Stimulated activated CD8-positive, alpha-beta memory T cell treated with anti-CD3 and anti-CD28 coated beads, Interleukin-4, amount 100 ng/mL, for 48 hours (primary cell): ENCODE results near the gene ABCA10.
A peak's percentile ranks its signal among the peaks of the same experiment; 100 is the strongest.
"Not testable (repeated sequence)": the region's sequence is repeated elsewhere in the genome, so short reads cannot be mapped to it uniquely, and the experiment has no call there.

ENCODE experiments used
- DNase-seq: peaks from one replicate; pipeline ENCODE4 v3.0.0-alpha.2; 2020

The ABCA10 gene, protein sequence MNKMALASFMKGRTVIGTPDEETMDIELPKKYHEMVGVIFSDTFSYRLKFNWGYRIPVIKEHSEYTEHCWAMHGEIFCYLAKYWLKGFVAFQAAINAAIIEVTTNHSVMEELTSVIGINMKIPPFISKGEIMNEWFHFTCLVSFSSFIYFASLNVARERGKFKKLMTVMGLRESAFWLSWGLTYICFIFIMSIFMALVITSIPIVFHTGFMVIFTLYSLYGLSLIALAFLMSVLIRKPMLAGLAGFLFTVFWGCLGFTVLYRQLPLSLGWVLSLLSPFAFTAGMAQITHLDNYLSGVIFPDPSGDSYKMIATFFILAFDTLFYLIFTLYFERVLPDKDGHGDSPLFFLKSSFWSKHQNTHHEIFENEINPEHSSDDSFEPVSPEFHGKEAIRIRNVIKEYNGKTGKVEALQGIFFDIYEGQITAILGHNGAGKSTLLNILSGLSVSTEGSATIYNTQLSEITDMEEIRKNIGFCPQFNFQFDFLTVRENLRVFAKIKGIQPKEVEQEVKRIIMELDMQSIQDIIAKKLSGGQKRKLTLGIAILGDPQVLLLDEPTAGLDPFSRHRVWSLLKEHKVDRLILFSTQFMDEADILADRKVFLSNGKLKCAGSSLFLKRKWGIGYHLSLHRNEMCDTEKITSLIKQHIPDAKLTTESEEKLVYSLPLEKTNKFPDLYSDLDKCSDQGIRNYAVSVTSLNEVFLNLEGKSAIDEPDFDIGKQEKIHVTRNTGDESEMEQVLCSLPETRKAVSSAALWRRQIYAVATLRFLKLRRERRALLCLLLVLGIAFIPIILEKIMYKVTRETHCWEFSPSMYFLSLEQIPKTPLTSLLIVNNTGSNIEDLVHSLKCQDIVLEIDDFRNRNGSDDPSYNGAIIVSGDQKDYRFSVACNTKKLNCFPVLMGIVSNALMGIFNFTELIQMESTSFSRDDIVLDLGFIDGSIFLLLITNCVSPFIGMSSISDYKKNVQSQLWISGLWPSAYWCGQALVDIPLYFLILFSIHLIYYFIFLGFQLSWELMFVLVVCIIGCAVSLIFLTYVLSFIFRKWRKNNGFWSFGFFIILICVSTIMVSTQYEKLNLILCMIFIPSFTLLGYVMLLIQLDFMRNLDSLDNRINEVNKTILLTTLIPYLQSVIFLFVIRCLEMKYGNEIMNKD (N-terminal part only)

DNA sequence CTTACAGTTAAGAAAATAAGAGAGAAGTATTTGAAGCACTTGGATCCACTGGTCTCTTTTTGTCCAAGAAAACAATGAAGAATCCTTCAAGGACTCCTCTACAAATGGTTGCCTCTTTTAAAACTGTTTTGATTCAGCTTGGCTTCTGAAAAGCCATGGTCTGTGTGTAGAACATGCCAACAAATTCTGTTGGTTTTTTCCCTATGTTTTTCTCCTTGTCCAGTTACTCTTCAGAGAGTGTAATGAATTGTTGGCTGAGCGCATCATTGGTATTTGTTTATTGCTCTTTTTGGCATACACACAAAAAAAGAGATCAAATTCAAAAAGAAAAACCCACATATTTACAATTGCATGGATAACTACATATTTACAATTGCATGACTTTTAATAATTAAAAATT is at the start of gene ABCA10:
ABCA10 (minus strand) TSS at position 249 of the 400 bp plus-strand sequence. CDS start 3,466 bp downstream, outside the sequence.
- DNase-seq = no peak

GRCh38 chr17:69276279-69276678 is 47.7 kb upstream of the ABCA10 start:
- not testable (repeated sequence) for DNase-seq

DNA sequence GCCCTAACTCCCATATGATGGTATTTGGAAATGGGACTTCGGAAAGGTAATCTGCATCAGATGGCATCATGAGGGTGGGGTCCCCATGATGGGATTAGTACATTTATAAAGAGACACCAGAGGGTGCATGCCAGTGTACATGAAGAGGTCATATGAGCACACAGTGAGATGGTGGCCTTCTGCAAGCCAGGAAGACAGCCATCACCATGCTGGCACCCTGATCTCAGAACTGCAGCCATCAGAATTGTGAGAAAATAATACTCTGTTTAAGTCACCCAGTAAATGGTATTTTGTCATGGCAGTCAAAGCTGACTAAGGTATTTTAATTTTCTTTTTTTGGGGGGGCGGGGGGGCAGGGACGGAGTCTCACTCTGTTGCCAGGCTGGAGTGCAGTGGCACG is 47.1 kb upstream of the ABCA10 start:
- no peak for DNase-seq

DNA sequence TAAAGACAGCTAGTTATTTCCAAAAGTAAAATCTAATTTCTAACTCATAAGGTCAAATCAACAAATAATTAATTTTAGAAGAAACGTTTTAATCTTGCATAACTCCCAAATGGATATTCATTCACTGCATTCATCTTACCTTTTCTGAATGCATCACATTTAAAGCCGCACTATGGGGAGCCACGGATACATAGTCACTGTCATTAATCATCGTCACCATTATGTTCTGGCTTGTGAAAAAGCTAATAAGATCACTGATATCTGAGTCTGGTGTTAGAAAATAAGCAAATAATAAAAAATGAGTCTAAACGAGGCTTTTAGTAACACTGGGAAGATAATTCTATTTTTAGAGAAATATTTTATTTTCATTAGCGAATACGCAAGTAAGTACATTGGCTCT is 42.4 kb upstream of the ABCA10 start:
- DNase-seq = no peak

GRCh38 chr17:69269131-69269998 is 40.7 kb upstream of the ABCA10 start:
- no peak for DNase-seq

- DNase-seq = no peak
Observed at GRCh38 chr17:69268543-69269014, 40.0 kb upstream of the ABCA10 start.

- no peak for DNase-seq
Observed at GRCh38 chr17:69267219-69267618, 38.6 kb upstream of the ABCA10 start.

DNA sequence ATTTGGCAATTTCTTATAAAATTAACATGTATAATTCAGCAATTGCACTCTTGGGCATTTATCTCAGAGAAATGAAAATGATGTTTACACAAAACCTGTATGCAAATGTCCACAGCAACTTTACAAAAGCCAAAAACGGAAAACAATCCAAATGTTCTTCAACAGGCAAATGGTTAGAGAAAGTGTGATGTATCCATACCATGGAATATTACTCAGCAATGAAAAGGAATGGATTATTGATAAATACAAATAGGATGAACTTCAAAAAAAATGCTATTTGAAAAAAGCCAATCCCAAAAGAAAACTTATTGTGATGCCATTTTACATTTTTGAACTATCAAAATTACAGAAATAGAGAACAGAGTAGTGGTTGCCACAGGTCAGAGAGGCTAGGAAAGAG is 37.2 kb upstream of the ABCA10 start:
- DNase-seq = no peak

DNA sequence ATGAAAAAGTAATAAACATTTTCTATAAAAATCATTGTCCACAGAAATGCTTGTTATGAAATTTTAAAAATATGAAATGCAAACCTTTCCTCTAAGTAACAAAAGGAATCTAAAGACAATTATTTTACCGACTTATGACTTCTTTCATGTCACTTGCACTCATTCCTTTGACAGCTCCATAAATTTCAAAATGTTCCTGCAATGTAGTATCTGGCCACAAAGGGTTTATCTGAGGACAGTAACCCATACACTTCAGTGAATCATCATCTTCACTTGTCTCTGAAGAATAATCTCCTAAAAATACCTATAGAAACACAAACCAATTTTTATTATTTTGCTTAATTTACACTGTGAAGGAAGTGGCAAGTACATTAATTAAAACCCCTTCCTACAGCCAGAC is 25.6 kb upstream of the ABCA10 start:
- no peak for DNase-seq

DNA sequence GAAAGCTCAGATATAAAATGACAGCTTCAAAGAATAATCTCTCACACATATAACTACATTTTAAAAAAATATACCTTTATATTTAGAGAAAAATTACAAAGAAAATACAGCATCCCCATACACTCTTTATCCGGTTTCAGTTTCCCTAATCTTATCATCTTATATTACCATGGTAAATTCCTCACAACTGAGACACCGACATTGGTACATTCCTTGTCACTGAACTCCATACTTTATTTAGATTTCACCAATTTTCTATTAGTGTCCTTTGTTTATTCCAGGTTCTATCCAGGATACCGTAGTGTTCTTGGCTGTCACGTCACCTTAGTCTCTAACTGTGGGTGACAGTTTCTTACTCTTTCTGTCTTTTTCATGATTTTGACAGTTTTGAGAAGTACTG is 22.0 kb upstream of the ABCA10 start:
- no peak for DNase-seq

DNA sequence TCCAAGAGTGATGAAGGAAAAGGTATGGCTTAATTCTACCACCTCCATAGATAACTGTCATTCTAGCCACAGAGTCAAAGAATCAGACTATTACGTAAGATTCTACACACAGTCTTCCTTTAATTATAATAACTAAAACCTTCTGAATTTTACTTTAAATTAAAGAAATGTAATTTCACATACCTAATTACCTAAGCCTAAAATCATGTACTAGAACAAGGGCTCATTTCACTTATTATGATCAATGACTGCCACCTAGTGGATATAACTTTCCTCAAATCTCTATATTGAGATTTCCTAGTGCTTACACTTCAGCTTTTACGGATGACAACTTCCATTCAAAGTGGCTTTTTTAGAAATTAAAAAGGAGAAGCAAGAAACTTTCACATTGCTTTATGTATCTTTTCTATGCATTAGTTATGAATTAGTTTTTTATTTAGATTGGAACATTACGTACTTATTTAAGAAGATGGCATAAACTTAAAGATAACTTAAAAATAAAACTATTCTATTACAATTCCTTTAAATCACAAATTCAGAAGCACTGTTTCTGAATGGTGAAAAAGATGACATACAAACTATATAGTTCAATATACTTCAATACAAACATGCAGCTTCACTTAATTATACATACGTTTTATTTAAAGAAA is 18.2 kb upstream of the ABCA10 start:
- DNase-seq = no peak

DNA sequence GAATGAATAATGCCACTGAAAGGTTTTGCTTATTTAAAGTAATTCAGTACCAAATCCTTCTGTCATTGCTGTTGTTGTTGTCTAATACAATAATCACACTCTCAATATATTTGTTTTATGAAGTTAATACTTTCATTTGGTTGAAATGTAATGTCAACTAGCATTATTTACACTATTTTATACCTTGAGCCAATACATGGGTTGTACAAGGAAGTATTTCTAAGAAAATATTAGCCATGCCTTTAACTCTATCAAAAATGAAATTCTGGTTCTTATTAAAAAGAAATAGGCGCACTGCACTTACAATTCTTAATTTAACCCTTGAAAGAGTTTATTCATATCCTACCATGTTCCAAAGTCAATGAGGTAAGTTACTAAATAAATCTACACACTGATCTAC is 17.6 kb upstream of the ABCA10 start:
- no peak for DNase-seq

DNA sequence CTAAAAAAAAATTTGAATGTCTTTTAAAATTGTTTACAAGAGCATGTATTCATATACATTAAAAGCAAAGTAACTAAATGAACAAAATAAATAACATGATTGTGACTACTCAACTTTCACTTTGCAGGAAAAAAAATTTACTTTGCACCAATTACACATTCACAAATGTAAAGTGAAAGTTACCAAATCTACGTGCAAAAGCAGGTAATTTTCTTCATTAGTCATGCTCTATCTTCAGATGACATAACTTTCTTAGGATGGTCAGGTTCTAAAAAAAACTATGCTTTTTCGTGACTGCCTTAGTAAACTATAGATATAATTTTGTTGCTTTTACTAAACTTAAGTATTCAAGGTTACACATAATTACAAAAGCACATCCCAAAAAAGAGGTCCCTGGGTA is 17.0 kb upstream of the ABCA10 start:
- no peak for DNase-seq

GRCh38 chr17:69239611-69240600 is 11.3 kb upstream of the ABCA10 start:
- no peak for DNase-seq

GRCh38 chr17:69236946-69237345 is 8.3 kb upstream of the ABCA10 start:
- no peak for DNase-seq

DNA sequence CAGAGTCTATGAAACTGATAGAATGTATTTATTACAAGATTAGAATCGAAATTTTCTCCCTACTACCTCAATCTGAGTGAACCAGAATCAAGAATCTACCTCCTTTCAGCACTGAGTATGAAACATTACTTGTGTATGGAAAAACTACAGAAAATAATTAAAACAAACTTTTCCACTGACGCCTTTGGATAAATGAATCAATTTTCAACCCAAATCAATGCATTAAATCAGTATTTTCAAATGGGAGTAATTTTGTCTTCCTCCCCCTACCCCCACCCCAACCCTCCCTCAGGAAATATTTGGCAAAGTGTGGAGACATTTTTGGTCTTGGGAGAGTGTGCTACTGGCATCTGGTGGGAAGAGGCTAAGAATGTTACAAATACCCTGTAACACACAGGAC is 7.8 kb upstream of the ABCA10 start:
- no peak for DNase-seq

DNA sequence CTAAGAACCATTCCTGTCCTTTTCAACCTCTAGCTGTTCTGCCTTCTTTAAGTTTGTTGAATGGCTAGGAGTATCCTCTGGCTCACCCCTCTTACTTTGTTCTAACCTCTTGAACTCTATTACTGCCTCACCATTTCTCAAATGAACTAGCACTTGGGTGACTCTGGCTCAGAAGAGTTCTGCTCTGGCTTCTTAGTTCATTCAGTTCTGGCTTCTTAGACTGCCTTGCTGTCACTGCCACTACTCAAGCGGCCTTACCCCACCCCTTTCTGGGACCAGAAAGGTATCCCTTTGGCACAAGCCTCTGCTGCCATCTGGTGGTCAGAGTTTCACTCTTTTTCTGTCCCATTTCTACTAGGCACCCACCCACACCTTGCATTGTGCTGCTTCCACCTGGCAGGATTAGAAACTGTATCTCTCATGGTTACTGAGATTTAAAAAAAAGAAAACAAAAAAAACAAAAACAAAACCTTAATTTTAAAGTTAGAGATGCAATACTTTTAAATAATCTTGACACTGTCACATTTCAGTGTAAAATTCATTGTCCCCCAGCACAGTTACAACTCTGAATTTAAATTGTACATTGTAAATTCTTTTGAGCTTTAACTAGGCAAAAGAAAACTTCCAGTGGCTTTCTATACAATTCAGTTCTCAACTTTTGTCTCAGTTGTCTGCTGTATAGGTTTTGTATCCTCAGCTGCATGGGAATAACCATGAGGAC is 6.9 kb upstream of the ABCA10 start:
- peak; percentile 80 for DNase-seq

GRCh38 chr17:69232650-69233049 is 4.0 kb upstream of the ABCA10 start:
- no peak for DNase-seq

GRCh38 chr17:69231521-69231920 is 2.9 kb upstream of the ABCA10 start:
- DNase-seq = no peak

GRCh38 chr17:69230939-69231338 is 2.3 kb upstream of the ABCA10 start:
- DNase-seq = no peak
